ENCODE data around the gene HTR6.

DNA sequence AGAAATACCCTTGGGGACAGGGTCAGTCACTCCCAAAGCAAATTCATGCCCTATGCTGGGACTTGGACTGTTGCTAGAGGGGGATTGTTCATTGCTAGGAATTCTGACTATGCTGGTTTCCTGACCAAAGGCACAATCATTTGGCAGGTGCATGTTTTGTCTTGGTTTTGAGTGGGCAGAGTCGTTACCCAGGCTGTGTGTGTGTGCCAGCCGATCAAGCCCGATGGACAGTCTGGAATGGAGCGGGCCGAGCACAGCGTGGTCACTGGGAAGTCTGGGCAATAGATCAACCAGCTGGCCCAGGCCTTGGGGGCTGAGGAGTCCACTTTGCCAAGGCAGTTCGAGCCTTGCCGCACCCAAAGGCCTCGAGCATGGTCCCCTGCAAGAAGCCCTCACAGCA lies 60.9 kb downstream of the HTR6 start:
- TF ChIP-seq SP1 (IDR thresholded peaks at IDR 0.05; ENCODE audit: low read depth) (no peak), EGR1 (IDR thresholded peaks at IDR 0.05; ENCODE audit: low read depth) (no peak), EZH2 (IDR thresholded peaks at IDR 0.05) (no peak), YY1 (IDR thresholded peaks at IDR 0.05; ENCODE audit: extremely low read depth, insufficient replicate concordance, low read depth, low read length) (no peak), POLR2A (IDR thresholded peaks at IDR 0.05; ENCODE audit: borderline replicate concordance, extremely low read depth, insufficient read depth, insufficient read length) (no peak), POLR2AphosphoS5 (IDR thresholded peaks at IDR 0.05; ENCODE audit: low read depth, low read length) (no peak), TCF7L2 (IDR thresholded peaks at IDR 0.05; ENCODE audit: borderline replicate concordance, extremely low read depth, insufficient read depth, insufficient read length) (no peak), REST (IDR thresholded peaks at IDR 0.05; ENCODE audit: low read depth) (no peak), FOSL1 (IDR thresholded peaks at IDR 0.05; ENCODE audit: low read depth) (no peak), EZH2phosphoT487 (IDR thresholded peaks at IDR 0.05; ENCODE audit: borderline replicate concordance) (no peak), CEBPB (IDR thresholded peaks at IDR 0.05; ENCODE audit: low read depth) (no peak), JUND (IDR thresholded peaks at IDR 0.05) (no peak)
- TF ChIP-seq, protein P1, sequence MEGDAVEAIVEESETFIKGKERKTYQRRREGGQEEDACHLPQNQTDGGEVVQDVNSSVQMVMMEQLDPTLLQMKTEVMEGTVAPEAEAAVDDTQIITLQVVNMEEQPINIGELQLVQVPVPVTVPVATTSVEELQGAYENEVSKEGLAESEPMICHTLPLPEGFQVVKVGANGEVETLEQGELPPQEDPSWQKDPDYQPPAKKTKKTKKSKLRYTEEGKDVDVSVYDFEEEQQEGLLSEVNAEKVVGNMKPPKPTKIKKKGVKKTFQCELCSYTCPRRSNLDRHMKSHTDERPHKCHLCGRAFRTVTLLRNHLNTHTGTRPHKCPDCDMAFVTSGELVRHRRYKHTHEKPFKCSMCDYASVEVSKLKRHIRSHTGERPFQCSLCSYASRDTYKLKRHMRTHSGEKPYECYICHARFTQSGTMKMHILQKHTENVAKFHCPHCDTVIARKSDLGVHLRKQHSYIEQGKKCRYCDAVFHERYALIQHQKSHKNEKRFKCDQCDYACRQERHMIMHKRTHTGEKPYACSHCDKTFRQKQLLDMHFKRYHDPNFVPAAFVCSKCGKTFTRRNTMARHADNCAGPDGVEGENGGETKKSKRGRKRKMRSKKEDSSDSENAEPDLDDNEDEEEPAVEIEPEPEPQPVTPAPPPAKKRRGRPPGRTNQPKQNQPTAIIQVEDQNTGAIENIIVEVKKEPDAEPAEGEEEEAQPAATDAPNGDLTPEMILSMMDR (IDR thresholded peaks at IDR 0.05 in 2 of 3, conservative IDR thresholded peaks at IDR 0.05 in 1 of 3; ENCODE audit: borderline replicate concordance in 1 of 3, insufficient read depth in 1 of 3, low read depth in 2 of 3, low read length in 2 of 3), result no peak
- TF ChIP-seq, protein P2, sequence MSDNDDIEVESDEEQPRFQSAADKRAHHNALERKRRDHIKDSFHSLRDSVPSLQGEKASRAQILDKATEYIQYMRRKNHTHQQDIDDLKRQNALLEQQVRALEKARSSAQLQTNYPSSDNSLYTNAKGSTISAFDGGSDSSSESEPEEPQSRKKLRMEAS (IDR thresholded peaks at IDR 0.05), result no peak
